KG1 (cell line): ENCODE measurements around the gene MMP10.

ENCODE experiments used
- DNase-seq: peaks from one replicate; lab custom pipeline; 2025; lab: John Stamatoyannopoulos, UW

Gene MMP10

DNA sequence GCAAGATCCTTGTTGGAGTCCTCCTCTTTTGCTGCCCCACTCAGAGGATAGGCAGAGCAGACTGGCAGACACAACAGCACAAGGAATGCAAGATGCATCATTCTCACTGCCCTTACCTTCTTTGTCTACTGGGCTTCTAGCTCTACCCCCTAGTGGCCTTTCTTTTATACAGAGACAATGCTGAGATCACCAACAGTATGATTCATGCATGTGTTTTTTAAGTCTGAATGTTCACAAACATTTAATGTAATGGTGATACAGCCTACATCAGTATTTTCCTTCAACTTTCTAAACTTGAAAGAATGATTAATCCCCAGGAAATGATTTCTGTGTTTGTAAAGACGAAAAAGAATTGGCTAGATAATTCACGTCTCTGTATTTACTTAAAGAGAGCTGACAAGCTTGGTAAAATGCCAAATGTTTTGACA is at the start of gene MMP10:
Gene MMP10, minus strand, starts transcription at position 138 of the 428 bp plus-strand sequence. Its CDS starts 37 bp downstream, at position 101.
- no peak for DNase-seq

GRCh38 chr11:102829316-102830000 is 49.0 kb upstream of the MMP10 start:
- no peak for DNase-seq

DNA sequence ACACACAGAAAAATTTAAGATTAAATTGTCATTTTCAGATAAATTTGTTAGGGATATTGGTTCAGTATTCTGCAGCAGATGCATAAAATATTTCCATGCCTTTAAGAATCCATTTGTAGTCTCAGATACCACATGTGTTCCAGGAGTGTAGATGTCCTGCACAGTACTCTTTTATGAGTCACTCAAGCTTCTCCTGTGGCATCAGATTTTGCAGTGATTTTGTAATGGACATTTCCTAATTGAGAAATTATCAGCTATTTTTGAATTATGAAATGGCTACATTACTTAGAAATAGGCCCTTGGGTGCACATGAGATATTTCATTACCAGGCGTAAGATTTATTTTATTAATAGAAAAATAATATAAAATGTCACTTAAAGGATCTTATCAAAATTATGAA is 44.1 kb upstream of the MMP10 start:
- no peak for DNase-seq

- DNase-seq, result no peak
Measured at GRCh38 chr11:102819491-102819890, 39.1 kb upstream of the MMP10 start.

GRCh38 chr11:102813484-102813883 is 33.1 kb upstream of the MMP10 start:
- DNase-seq, result no peak

- DNase-seq, result no peak
Measured at GRCh38 chr11:102812188-102812587, 31.8 kb upstream of the MMP10 start.

- DNase-seq, result no peak
Measured at GRCh38 chr11:102810950-102811660, 30.7 kb upstream of the MMP10 start.

DNA sequence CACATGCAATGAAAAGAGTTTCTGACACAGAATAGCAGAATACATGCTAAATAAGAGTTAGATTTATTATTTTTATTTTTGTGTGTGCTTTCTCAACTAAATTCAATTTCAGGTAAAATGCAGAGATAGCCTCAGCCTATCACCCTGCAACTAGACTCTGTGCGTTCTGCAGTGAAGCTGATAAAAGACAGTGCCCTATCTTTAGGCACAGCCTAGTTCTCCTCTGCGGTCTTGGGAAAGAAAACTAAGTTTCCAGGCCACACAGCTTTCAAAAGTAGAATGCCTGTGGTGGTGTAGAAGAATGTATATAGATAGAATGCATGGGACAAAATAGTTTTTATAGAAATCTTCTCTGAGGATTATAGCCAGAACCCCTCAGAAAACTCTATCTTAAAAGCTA is 29.5 kb upstream of the MMP10 start:
- DNase-seq, result no peak

DNA sequence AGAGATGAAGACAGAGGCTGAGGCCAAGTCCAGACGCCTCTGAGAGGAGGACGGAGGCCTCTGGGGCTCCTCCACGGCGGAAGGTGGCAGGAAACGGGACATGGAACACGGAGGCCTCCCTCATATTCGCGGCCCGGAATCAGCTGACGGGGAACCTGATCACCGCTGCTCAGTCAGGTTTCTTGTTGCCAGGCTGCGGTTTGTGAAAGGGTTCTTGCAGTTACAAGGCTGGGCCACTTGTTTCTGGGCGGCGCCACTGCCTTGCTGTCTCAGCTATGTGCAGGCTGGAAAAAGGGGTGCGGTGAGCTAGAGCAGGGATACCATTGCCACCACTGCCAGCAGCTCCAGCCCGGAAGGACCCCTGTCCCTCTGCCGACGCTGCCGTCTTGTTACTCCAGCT is 27.5 kb upstream of the MMP10 start:
- no peak for DNase-seq

- DNase-seq, result no peak
Measured at GRCh38 chr11:102806296-102806695, 25.9 kb upstream of the MMP10 start.

DNA sequence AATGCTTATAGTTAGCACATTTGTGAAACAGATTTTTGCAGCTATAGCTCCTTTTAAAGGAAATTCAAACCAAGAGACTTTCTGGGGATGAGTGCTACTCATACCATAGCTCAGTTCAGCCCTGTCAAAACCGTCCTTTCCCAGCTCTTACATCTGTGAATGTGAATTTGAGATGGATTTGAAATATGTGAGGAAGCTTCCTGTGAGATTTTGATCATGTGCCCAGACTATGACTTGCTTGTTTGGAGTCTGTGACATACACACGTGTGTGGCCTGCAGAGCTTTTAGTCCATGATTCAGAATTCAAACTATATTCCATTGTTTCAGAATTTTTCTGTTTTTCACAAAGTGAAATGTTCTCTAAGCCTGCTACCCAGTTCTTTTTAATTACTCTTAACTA is 21.9 kb upstream of the MMP10 start:
- DNase-seq, result no peak

- DNase-seq, result no peak
Measured at GRCh38 chr11:102800767-102801166, 20.3 kb upstream of the MMP10 start.

DNA sequence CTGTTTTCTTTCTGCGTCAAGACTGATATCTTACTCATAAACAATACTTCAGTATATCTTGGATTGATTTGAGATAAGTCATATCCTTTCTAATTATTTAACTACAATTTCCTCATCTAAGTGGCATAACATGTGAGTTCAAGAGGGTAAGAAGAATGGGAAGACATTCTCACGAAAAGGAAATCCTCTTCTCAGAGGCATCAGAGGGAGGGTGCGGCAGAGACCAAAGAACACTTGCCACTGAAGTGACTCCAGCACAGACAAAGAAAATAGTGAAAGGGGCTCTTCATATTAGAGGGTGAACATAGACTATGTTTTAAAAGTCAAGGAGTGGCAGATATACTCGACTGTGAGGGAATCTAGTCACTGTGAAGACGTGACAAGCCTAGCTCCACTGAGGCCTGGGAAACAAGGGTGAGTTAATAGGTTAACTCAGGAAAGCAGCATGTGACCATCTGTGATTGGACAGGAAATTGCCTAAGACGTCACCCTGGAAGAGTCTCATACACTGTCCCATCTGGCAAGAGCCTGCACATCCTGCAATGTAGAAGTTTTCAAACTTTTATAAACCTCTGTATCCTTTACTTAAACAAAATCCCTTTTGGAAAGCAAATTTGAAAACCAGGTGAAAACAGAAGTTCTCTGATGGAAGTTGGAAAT is 19.4 kb upstream of the MMP10 start:
- no peak for DNase-seq

- no peak for DNase-seq
Measured at GRCh38 chr11:102798012-102798746, 17.8 kb upstream of the MMP10 start, which contains the start of gene MMP1. TSS of gene MMP1 (minus strand) at chr11:102798160. CDS start at chr11:102798092, 68 bp downstream.

GRCh38 chr11:102794382-102794781 is 14.0 kb upstream of the MMP10 start:
- DNase-seq, result no peak

- DNase-seq, result no peak
Measured at GRCh38 chr11:102793677-102794290, 13.4 kb upstream of the MMP10 start.

DNA sequence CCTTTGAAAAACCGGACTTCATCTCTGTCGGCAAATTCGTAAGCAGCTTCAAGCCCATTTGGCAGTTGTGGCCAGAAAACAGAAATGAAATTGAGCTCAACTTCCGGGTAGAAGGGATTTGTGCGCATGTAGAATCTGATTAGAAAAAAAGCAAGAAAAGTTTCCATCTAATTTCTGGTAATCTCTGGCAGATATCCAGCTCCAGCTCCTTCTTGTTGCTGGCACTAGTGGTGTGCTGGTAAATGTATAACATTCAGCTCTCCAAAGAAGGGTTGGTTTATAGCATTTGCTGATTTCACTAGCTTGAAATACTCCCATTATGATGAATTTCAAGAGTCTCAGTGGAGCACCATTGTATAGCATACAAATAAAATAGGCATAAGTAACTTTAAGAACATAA is 12.2 kb upstream of the MMP10 start:
- DNase-seq, result no peak

DNA sequence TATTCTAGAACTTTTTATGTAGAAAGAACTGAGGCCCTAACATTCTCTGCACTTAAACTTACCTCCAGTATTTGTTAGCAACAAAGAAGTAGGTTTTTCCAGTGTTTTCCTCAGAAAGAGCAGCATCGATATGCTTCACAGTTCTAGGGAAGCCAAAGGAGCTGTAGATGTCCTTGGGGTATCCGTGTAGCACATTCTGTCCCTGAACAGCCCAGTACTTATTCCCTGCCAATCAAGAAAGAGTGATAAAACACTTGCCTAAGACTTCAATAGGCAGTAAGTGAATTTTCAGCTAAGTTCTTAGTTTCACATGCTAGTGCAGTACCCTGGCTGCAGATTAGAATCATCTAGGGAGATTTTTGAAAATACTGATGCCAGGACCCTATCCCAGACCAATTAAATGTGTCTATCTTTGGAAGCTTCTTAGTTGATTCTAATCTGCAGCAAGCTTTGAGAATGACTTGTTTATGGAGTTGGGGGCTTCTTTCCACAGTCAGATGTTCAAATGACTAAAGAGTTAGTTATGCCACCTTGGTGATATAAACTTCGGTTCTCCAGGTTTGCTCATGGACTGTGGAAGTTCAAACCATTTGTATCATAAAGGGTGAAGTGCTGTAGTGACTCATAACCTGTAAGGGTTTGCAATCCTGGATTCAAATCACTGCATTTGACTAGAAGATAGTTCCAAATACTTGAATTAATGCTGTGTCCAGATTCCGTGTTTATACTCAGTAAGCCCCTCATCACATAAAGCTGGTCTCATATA is 11.0 kb upstream of the MMP10 start:
- no peak for DNase-seq

GRCh38 chr11:102788334-102788995 is 8.0 kb upstream of the MMP10 start:
- no peak for DNase-seq

GRCh38 chr11:102784380-102784779 is 4.0 kb upstream of the MMP10 start:
- DNase-seq, result no peak

DNA sequence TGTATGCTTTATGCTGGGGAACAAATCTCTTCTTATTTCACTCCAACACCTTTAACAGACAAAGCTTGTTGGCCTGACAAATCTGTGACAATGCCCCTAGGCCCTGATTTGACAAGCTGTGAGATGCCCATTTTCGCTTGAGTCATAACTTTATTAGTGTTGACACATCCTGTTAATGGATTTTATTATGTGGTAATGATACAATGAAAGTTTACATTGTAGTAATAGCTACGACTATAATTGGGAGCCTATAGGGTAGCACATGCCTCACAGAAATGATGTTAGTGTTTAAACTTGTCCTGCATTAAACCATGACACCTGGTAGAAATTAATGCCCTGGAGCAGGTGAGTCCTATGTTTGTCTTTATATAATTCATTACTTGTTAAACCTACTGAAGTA is 3.3 kb upstream of the MMP10 start:
- no peak for DNase-seq
